Measurements from ENCODE around the gene GPR89B.
A peak's percentile ranks its signal among the peaks of the same experiment; 100 is the strongest.
"Not testable (repeated sequence)": the region's sequence is repeated elsewhere in the genome, so short reads cannot be mapped to it uniquely, and the experiment has no call there.

GPR89B gene

GRCh38 chr1:147942563-147942962, 14.3 kb downstream of the GPR89B start:
- not testable (repeated sequence) for DNase-seq

GRCh38 chr1:147949517-147949916, 21.3 kb downstream of the GPR89B start:
- not testable (repeated sequence) for DNase-seq

- DNase-seq = not testable (repeated sequence)
Observed at GRCh38 chr1:147958906-147959305, 30.7 kb downstream of the GPR89B start.

GRCh38 chr1:147959680-147960079, 31.5 kb downstream of the GPR89B start:
- not testable (repeated sequence) for DNase-seq

GRCh38 chr1:147964575-147964974, 36.4 kb downstream of the GPR89B start:
- DNase-seq = not testable (repeated sequence)

GRCh38 chr1:147966657-147967056, 38.4 kb downstream of the GPR89B start:
- DNase-seq = not testable (repeated sequence)

GRCh38 chr1:147978896-147979651, 50.9 kb downstream of the GPR89B start:
- DNase-seq = peak in 1 of 2 experiments; percentile 13

- not testable (repeated sequence) for DNase-seq
Observed at GRCh38 chr1:147985374-147985773, 57.2 kb downstream of the GPR89B start.

GRCh38 chr1:147987893-147988292, 59.7 kb downstream of the GPR89B start:
- not testable (repeated sequence) for DNase-seq

- DNase-seq = not testable (repeated sequence)
Observed at GRCh38 chr1:147992916-147993315, 64.7 kb downstream of the GPR89B start.

GRCh38 chr1:147993400-147993799, 65.2 kb downstream of the GPR89B start:
- DNase-seq = not testable (repeated sequence)

GRCh38 chr1:147993825-147994615, 65.8 kb downstream of the GPR89B start:
- DNase-seq = not testable (repeated sequence)

GRCh38 chr1:147996088-147996487, 67.9 kb downstream of the GPR89B start:
- not testable (repeated sequence) for DNase-seq

- DNase-seq = not testable (repeated sequence)
Observed at GRCh38 chr1:148007724-148008123, 79.5 kb downstream of the GPR89B start.

GRCh38 chr1:148010527-148010926, 82.3 kb downstream of the GPR89B start:
- no peak for DNase-seq

- not testable (repeated sequence) for DNase-seq
Observed at GRCh38 chr1:148013177-148014144, 85.2 kb downstream of the GPR89B start.

- not testable (repeated sequence) for DNase-seq
Observed at GRCh38 chr1:148014289-148015200, 86.3 kb downstream of the GPR89B start.

- DNase-seq = not testable (repeated sequence)
Observed at GRCh38 chr1:148024918-148025317, 96.7 kb downstream of the GPR89B start.

- not testable (repeated sequence) for DNase-seq
Observed at GRCh38 chr1:148027004-148027403, 98.8 kb downstream of the GPR89B start.

- not testable (repeated sequence) for DNase-seq
Observed at GRCh38 chr1:148032247-148032646, 104.0 kb downstream of the GPR89B start.

- DNase-seq = not testable (repeated sequence)
Observed at GRCh38 chr1:148032690-148033089, 104.5 kb downstream of the GPR89B start.
